IMR-90 (cell line): ENCODE measurements around the gene LTO1. TPM values are rescaled to one million over a fixed set of nuclear protein-coding genes. Genes with fewer than 3 reads are reported as not detected.
A peak's percentile ranks its signal among the peaks of the same experiment; 100 is the strongest.

Source experiments
- ATAC-seq: fragments of 200-7000 bp; cut with Tn5 transposase; 2 replicates; pipeline ENCODE4 v1.9.1; 2020; ENCODE audit warnings: low read depth, mild to moderate bottlenecking, moderate library complexity
- BruUV-seq: library from RNA; stranded (reverse); fragments of 400-500 nt; replicated peaks from 2 replicates; lab custom pipeline; 2021; lab: Mats Ljungman, UMichigan
- CTCF ChIA-PET: fragments of 300-600 bp; formaldehyde crosslinking; extraction: SDS; loops from one replicate; lab custom pipeline; 2021; ENCODE audit warnings: antibody characterized with exemption; lab: Yijun Ruan, JAX
- POLR2A ChIA-PET: fragments of 300-600 bp; sonication (Branson Sonifier 250); formaldehyde crosslinking; loops from one replicate; lab custom pipeline; 2022; ENCODE audit warnings: antibody characterized with exemption; ENCODE audit not compliant: unreplicated experiment; lab: Charles Lee
- DNase-seq: peaks from one replicate; pipeline ENCODE4 v3.0.0; 2013
- H2AFZ ChIP-seq: replicated peaks from 2 replicates; pipeline ENCODE3; 2013; ENCODE audit warnings: low read length, mild to moderate bottlenecking; ENCODE audit not compliant: poor library complexity
- H2AK5ac ChIP-seq: 2 replicates; pipeline ENCODE4 v1.6.1; 2013; ENCODE audit warnings: low read depth, low read length, inconsistent platforms
- H2AK9ac ChIP-seq: replicated peaks from 2 replicates; pipeline ENCODE3; 2013; ENCODE audit warnings: mild to moderate bottlenecking, low read depth, low read length, moderate library complexity; ENCODE audit not compliant: poor library complexity
- H2BK120ac ChIP-seq: 2 replicates; pipeline ENCODE4 v1.6.1; 2013; ENCODE audit warnings: low read depth, low read length, inconsistent platforms
- H2BK15ac ChIP-seq: 3 replicates; pipeline ENCODE4 v1.6.1; 2013; ENCODE audit warnings: low read depth, low read length, inconsistent platforms
- H2BK20ac ChIP-seq: 2 replicates; pipeline ENCODE4 v1.6.1; 2013; ENCODE audit warnings: low read depth, mild to moderate bottlenecking, inconsistent platforms, low read length, moderate library complexity
- H2BK5ac ChIP-seq: 2 replicates; pipeline ENCODE4 v1.6.1; 2013; ENCODE audit warnings: mild to moderate bottlenecking, low read depth, low read length, inconsistent platforms; ENCODE audit not compliant: poor library complexity, severe bottlenecking
- H3K14ac ChIP-seq: replicated peaks from 2 replicates; pipeline ENCODE4 v1.6.1; 2013; ENCODE audit warnings: low read depth, low read length, inconsistent platforms
- H3K18ac ChIP-seq: 2 replicates; pipeline ENCODE4 v1.6.1; 2013; ENCODE audit warnings: low read depth, low read length, control low read depth
- H3K23ac ChIP-seq: 2 replicates; pipeline ENCODE4 v1.6.1; 2013; ENCODE audit warnings: low read depth, low read length, inconsistent platforms
- H3K27ac ChIP-seq: 2 replicates; pipeline ENCODE4 v1.5.1; 2013; ENCODE audit warnings: mild to moderate bottlenecking, control low read depth, low read length; ENCODE audit not compliant: insufficient read depth
- H3K27me3 ChIP-seq: 2 replicates; pipeline ENCODE4 v1.6.1; 2013; ENCODE audit warnings: low read length; ENCODE audit not compliant: control insufficient read depth, insufficient read depth
- H3K36me3 ChIP-seq: 2 replicates; pipeline ENCODE4 v1.6.1; 2013; ENCODE audit warnings: low read length, mixed read lengths; ENCODE audit not compliant: control insufficient read depth, insufficient read depth
- H3K4ac ChIP-seq: 2 replicates; pipeline ENCODE4 v1.6.1; 2013; ENCODE audit warnings: low read depth, low read length, inconsistent platforms
- H3K4me1 ChIP-seq: 2 replicates; pipeline ENCODE4 v1.6.1; 2013; ENCODE audit warnings: low read length, mixed read lengths; ENCODE audit not compliant: control insufficient read depth, insufficient read depth
- H3K4me2 ChIP-seq: 2 replicates; pipeline ENCODE4 v1.6.1; 2013; ENCODE audit warnings: low read depth, mild to moderate bottlenecking, control low read depth, low read length, moderate library complexity
- H3K4me3 ChIP-seq: 2 replicates; pipeline ENCODE4 v1.5.1; 2013; ENCODE audit warnings: low read depth, mild to moderate bottlenecking, control low read depth, low read length, moderate library complexity; ENCODE audit not compliant: insufficient read depth
- H3K56ac ChIP-seq: 2 replicates; pipeline ENCODE4 v1.6.1; 2013; ENCODE audit warnings: low read length, inconsistent platforms; ENCODE audit not compliant: insufficient read depth; ENCODE audit errors: extremely low read depth
- H3K79me1 ChIP-seq, 2 experiments: 2 replicates each; pipeline ENCODE4 v1.6.1; 2013; ENCODE audit warnings: low read length in 2 of 2, inconsistent platforms in 1 of 2, low read depth in 1 of 2
- H3K9ac ChIP-seq: 2 replicates; pipeline ENCODE4 v1.6.1; 2013; ENCODE audit warnings: low read depth, low read length, control low read depth
- H3K9me1 ChIP-seq: 2 replicates; pipeline ENCODE4 v1.6.1; 2013; ENCODE audit warnings: low read length, inconsistent platforms; ENCODE audit not compliant: insufficient read depth
- H3K9me3 ChIP-seq: 2 replicates; pipeline ENCODE4 v1.6.1; 2013; ENCODE audit warnings: low read length; ENCODE audit not compliant: control insufficient read depth, insufficient read depth
- H4K20me1 ChIP-seq: 2 replicates; pipeline ENCODE4 v1.6.1; 2013; ENCODE audit warnings: low read length, inconsistent platforms; ENCODE audit not compliant: insufficient read depth
- H4K5ac ChIP-seq: 2 replicates; pipeline ENCODE4 v1.6.1; 2013; ENCODE audit warnings: mild to moderate bottlenecking, low read depth, low read length, control low read depth
- H4K8ac ChIP-seq, 2 experiments: 2 replicates each; pipeline ENCODE4 v1.6.1; 2013; ENCODE audit warnings: low read depth in 2 of 2, low read length in 2 of 2, control low read depth in 1 of 2, inconsistent platforms in 1 of 2
- H4K91ac ChIP-seq: 2 replicates; pipeline ENCODE4 v1.6.1; 2013; ENCODE audit warnings: low read depth, low read length, inconsistent platforms; ENCODE audit not compliant: insufficient read depth
- CEBPB ChIP-seq: IDR thresholded peaks from 2 replicates; pipeline ENCODE4 v1.6.1; 2012; ENCODE audit warnings: low read depth, low read length, improper control_type of control experiment
- MXI1 ChIP-seq: IDR thresholded peaks from 2 replicates; pipeline ENCODE4 v1.6.1; 2012; ENCODE audit warnings: low read depth, mild to moderate bottlenecking, low read length, moderate library complexity, borderline replicate concordance
- POLR2A ChIP-seq: IDR thresholded peaks from 2 replicates; pipeline ENCODE4 v1.6.1; 2012; ENCODE audit warnings: mild to moderate bottlenecking, low read depth, low read length
- USF2 ChIP-seq: fragments of 150-350 bp; IDR thresholded peaks from 2 replicates; pipeline ENCODE4 v1.6.1; 2017; ENCODE audit warnings: mild to moderate bottlenecking, antibody characterized with exemption, low read length, low read depth
- WGBS, 2 experiments: methylation state at CpG; one replicate each; pipeline versions ENCODE4 v1.1.5 to v1.1.7; 2013; ENCODE audit warnings: missing lambda C conversion rate in 2 of 2; ENCODE audit not compliant: insufficient read length in 1 of 2; ENCODE audit errors: extremely low coverage in 2 of 2; 5-methylcytosine and 5-hydroxymethylcytosine counted together
- dilution Hi-C: fragments of 300-500 bp; cut with HindIII; formaldehyde crosslinking; loops from one replicate; pipeline ENCODE4 v1.14.3; 2018; ENCODE audit warnings: low sequenced_read_pairs; ENCODE audit not compliant: unreplicated experiment
- in situ Hi-C: fragments of 300-500 bp; cut with MboI; formaldehyde crosslinking; loops from 3 replicates; pipeline ENCODE4 v1.14.3; 2019; ENCODE audit warnings: low sequenced_read_pairs, inconsistent platforms, mixed read lengths
- intact Hi-C: fragments of 100-400 bp; cut with micrococcal nuclease; formaldehyde crosslinking; loops from 2 replicates; pipeline ENCODE4 v1.10.0; 2022
- polyA plus RNA-seq, 3 experiments: library from polyadenylated mRNA; depleted of rRNA; stranded (reverse); fragments of >200 nt; gene quantifications; 2 replicates each; pipeline ENCODE4 v1.2.3, GENCODE V29; 2012; ENCODE audit warnings: low replicate concordance in 1 of 3
- total RNA-seq: library from RNA; depleted of rRNA; stranded (reverse); fragments of >200 nt; gene quantifications from 2 replicates; pipeline ENCODE4 v1.2.3, GENCODE V29; 2012

Gene LTO1
- total and polyA plus RNA-seq, 2 of the 4 experiments (the other 2 are of a cell fraction), result 8.2 to 23.5 TPM

DNA sequence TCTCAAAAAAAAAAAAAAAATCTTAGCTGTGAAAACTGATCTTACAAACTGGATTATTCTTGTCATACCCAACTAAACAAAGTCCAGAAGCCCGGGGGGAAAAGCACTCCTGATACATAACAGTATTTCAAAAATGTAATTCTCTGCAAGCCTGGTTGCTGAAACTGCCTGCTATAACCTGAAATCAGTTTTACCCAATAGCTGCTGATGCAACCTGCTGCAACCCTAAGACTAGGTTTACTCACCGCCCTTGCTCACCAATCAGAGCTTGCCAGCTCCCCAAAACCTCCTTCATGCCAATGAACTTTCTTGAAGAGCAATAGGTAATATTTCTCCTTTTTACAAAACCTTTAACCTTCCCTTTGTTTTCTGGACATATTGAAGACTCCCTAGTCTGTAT is 16.3 kb upstream of the LTO1 start:
- H3K23ac ChIP-seq, result no peak overlapping the region
- no peak overlapping the region for H2AK5ac ChIP-seq
- no peak overlapping the region for H3K27ac ChIP-seq
- H3K36me3 ChIP-seq, result no peaks in the 10 kb centered on the region
- H3K4ac ChIP-seq, result no peak overlapping the region
- H3K9me1 ChIP-seq, result no peaks in the 10 kb centered on the region
- POLR2A ChIA-PET, result interaction anchor here (0.7 kb wide), 1 partner anchor 219 kb away, joined by 8 read pairs; no protein-coding TSS in a partner anchor
- no peak overlapping the region for H3K14ac ChIP-seq
- peak; percentile 53 for DNase-seq
- H2BK5ac ChIP-seq, result no peak overlapping the region
- H3K18ac ChIP-seq, result no peak overlapping the region
- no CpG with 5 or more reads among the region's 2 CpGs for WGBS, 2 experiments
- BruUV-seq, result no TSS peak
- H2BK120ac ChIP-seq, result no peak overlapping the region
- H2BK20ac ChIP-seq, result no peak overlapping the region
- no peaks in the 10 kb centered on the region for H3K4me1 ChIP-seq
- H3K4me3 ChIP-seq, result no peak overlapping the region
- peak overlapping the region; percentile 72; the same call in 1 of the 2 replicates for H4K91ac ChIP-seq
- dilution Hi-C loops, result no loop called here
- H3K27me3 ChIP-seq, result peaks cover 19% of the 10 kb centered on the region
- H4K8ac ChIP-seq, result no peak overlapping the region; a peak in 1 of 4 replicates
- no peak overlapping the region for H3K56ac ChIP-seq
- peak; percentile 86 for TF ChIP-seq CEBPB
- no peak for TF ChIP-seq POLR2A
- no peak for TF ChIP-seq MXI1
- no peak for TF ChIP-seq USF2
- CTCF ChIA-PET, result interaction anchor here (0.7 kb wide), 1 partner anchor 724 kb away, joined by 3 read pairs; no protein-coding TSS in a partner anchor
- in situ Hi-C loops, result no loop called here
- H3K9ac ChIP-seq, result no peak overlapping the region
- H3K4me2 ChIP-seq, result no peak overlapping the region
- H3K9me3 ChIP-seq, result peaks cover 6% of the 10 kb centered on the region
- no peaks in the 10 kb centered on the region for H3K79me1 ChIP-seq
- no peak overlapping the region for H2AK9ac ChIP-seq
- H4K20me1 ChIP-seq, result no peaks in the 10 kb centered on the region
- no peak overlapping the region for H4K5ac ChIP-seq
- no peak overlapping the region for H2BK15ac ChIP-seq
- H2AFZ ChIP-seq, result no peak overlapping the region
- no peak for ATAC-seq
- intact Hi-C loops, result no loop called here
